Measurements from ENCODE around the gene GAREM1. TPM values are rescaled to one million over a fixed set of nuclear protein-coding genes. Genes with fewer than 3 reads are reported as not detected.

Gene GAREM1
- total RNA-seq, 1 experiment from 2014 or later = 0.11 TPM

DNA sequence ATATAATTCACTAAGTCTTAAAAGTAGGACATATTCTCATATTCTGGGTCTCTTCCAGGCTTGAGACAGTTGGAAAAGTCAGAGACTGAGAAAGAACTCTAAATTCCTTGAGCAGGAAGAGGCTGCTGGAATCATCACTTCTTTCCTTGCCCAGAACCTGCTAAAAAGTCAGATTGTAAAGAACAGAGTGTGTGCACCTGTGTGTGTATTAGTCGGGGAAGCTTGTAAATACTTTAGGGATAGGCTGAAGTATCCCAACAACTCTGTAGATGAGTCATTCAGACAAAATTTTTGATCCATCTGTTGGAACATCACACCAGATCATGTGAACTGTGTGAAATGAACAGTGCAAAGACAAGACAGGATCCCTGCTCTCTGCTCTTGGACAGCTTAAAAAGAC lies 16.1 kb downstream of the GAREM1 start:
- Histone ChIP-seq H3K9me3 (ENCODE audit: low read length) (no peaks in the 10 kb centered on the region), H3K4me2 (ENCODE audit: low read depth, low read length, poor library complexity, severe bottlenecking) (no peak overlapping the region), H3K4me3 (ENCODE audit: low read length) (no peak overlapping the region), H4K20me1 (ENCODE audit: insufficient read depth, low read depth, low read length) (no peaks in the 10 kb centered on the region), H3K9me2 (replicated peaks; ENCODE audit: insufficient read depth, low read length) (no peaks in the 10 kb centered on the region), H3K27me3 (ENCODE audit: low read length) (no peaks in the 10 kb centered on the region), H3K36me3 (ENCODE audit: insufficient read depth, low read length) (no peaks in the 10 kb centered on the region), H3K4me1 (ENCODE audit: low read length) (no peaks in the 10 kb centered on the region), H2AFZ (ENCODE audit: low read length) (no peak overlapping the region), H3K9ac (ENCODE audit: low read length) (no peak overlapping the region), H3K27ac (ENCODE audit: low read length) (no peak overlapping the region), H3K79me2 (ENCODE audit: low read length) (no peaks in the 10 kb centered on the region)
- no peak for DNase-seq

DNA sequence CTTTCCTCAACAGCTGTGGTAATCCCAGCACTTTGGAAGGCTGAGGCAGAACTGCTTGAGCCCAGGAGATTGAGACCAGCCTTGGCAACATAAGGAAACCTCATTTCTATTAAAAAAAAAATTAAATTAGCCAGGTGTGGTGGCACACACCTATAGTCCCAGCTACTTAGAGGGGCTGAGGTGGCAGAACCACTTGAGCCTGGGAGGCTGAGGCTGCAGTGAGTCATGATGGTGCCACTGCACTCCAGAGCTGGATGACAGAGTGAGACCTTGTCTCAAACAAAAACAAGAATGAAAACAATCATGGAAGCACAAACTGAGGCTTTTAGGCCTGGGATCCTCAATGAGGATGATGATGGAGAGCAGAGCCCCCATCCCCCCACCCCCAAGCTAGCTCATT lies 19.8 kb downstream of the GAREM1 start:
- Histone ChIP-seq H3K9me3 (ENCODE audit: low read length) (no peaks in the 10 kb centered on the region), H3K79me2 (ENCODE audit: low read length) (no peaks in the 10 kb centered on the region), H2AFZ (ENCODE audit: low read length) (no peak overlapping the region), H4K20me1 (ENCODE audit: insufficient read depth, low read depth, low read length) (no peaks in the 10 kb centered on the region), H3K9ac (ENCODE audit: low read length) (no peak overlapping the region), H3K36me3 (ENCODE audit: insufficient read depth, low read length) (no peaks in the 10 kb centered on the region), H3K4me2 (ENCODE audit: low read depth, low read length, poor library complexity, severe bottlenecking) (no peak overlapping the region), H3K27ac (ENCODE audit: low read length) (no peak overlapping the region), H3K4me1 (ENCODE audit: low read length) (no peaks in the 10 kb centered on the region), H3K9me2 (replicated peaks; ENCODE audit: insufficient read depth, low read length) (no peaks in the 10 kb centered on the region), H3K4me3 (ENCODE audit: low read length) (no peak overlapping the region), H3K27me3 (ENCODE audit: low read length) (no peaks in the 10 kb centered on the region)
- DNase-seq = no peak

DNA sequence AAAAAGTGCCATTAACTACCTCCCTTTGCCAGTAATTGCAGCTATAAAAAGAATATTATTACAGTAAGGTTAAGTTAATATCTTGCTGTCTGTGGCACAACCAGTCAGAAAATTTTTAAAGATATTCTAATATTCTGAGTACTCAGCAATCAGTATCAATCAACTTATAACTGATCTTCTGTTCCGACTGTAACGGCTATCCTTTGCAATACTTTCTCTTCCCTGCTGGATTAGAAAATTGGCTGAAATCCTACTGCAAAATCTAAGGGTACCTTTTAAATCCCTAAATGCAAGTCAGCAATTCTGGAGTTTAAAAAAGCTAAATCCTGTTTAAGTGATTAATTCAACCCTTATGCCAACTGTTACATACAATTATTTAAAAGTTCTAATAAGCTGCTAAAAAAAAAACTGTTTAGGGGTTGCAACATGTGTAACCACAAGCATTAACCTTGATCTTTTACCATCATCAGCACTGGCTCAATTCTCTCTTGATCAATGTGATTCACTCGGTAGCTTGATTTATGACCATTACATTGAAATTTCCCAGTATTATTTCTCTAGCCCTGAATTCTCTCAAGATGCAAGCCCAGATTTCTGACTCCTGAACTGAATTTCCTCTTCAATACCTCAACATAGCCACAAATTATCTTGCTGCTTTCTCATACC lies 20.5 kb downstream of the GAREM1 start:
- Histone ChIP-seq H2AFZ (ENCODE audit: low read length) (no peak overlapping the region), H3K4me1 (ENCODE audit: low read length) (no peaks in the 10 kb centered on the region), H3K27ac (ENCODE audit: low read length) (no peak overlapping the region), H3K79me2 (ENCODE audit: low read length) (no peaks in the 10 kb centered on the region), H3K9me3 (ENCODE audit: low read length) (no peaks in the 10 kb centered on the region), H4K20me1 (ENCODE audit: insufficient read depth, low read depth, low read length) (no peaks in the 10 kb centered on the region), H3K9me2 (replicated peaks; ENCODE audit: insufficient read depth, low read length) (no peaks in the 10 kb centered on the region), H3K27me3 (ENCODE audit: low read length) (no peaks in the 10 kb centered on the region; the same call in 1 of the 2 replicates), H3K4me2 (ENCODE audit: low read depth, low read length, poor library complexity, severe bottlenecking) (no peak overlapping the region), H3K4me3 (ENCODE audit: low read length) (no peak overlapping the region), H3K36me3 (ENCODE audit: insufficient read depth, low read length) (no peaks in the 10 kb centered on the region), H3K9ac (ENCODE audit: low read length) (no peak overlapping the region)
- no peak for DNase-seq

DNA sequence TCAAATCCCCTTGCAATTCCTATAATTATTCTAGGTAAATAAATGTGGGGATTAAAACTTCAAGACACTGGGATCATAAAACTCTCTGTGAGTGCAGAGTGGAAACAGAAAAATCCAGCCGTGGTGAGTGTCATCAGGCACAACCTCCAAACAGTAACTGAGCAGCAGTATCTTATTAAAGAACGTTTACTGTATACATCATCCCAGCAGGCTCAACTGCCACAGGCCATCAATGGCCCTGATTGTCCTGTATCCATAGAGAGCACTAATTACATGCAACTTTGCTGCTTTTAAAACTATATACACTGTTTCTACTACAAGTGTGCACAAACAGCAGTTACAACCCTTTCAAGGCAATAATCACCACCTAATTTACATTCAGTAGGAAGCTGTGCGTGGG lies 23.9 kb downstream of the GAREM1 start:
- H2AFZ ChIP-seq (ENCODE audit: low read length) = no peak overlapping the region
- DNase-seq = no peak
- no peaks in the 10 kb centered on the region for H3K4me1 ChIP-seq (ENCODE audit: low read length)
- H3K9me3 ChIP-seq (ENCODE audit: low read length) = no peaks in the 10 kb centered on the region
- H3K79me2 ChIP-seq (ENCODE audit: low read length) = no peaks in the 10 kb centered on the region
- no peak overlapping the region for H3K9ac ChIP-seq (ENCODE audit: low read length)
- no peak overlapping the region for H3K27ac ChIP-seq (ENCODE audit: low read length)
- H3K4me3 ChIP-seq (ENCODE audit: low read length) = no peak overlapping the region
- no peaks in the 10 kb centered on the region for H3K9me2 ChIP-seq (replicated peaks; ENCODE audit: insufficient read depth, low read length)
- no peaks in the 10 kb centered on the region for H4K20me1 ChIP-seq (ENCODE audit: insufficient read depth, low read depth, low read length)
- H3K36me3 ChIP-seq (ENCODE audit: insufficient read depth, low read length) = no peaks in the 10 kb centered on the region
- no peaks in the 10 kb centered on the region; the same call in 1 of the 2 replicates for H3K27me3 ChIP-seq (ENCODE audit: low read length)
- H3K4me2 ChIP-seq (ENCODE audit: low read depth, low read length, poor library complexity, severe bottlenecking) = no peak overlapping the region

DNA sequence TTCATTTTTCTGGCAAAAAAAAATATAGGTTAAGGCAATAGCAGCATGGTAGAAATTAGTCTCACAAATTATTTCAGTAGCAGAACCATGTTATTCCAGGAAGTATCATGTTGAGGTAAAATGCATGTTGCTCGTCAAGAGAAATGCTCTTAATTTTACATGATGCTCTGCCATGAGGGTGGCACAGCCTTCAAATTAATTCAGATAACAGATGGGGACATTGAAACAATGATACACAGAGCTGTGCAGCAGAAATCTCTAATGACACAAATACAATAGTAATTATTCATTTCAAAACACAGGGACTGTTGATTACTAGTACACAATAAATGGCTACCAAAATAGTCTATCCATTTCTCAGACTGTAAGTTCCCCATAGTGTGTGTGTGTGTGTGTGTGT lies 24.8 kb downstream of the GAREM1 start:
- no peaks in the 10 kb centered on the region for H4K20me1 ChIP-seq (ENCODE audit: insufficient read depth, low read depth, low read length)
- no peak for DNase-seq
- H3K4me2 ChIP-seq (ENCODE audit: low read depth, low read length, poor library complexity, severe bottlenecking) = no peak overlapping the region
- no peak overlapping the region for H3K27ac ChIP-seq (ENCODE audit: low read length)
- H3K79me2 ChIP-seq (ENCODE audit: low read length) = no peaks in the 10 kb centered on the region
- no peaks in the 10 kb centered on the region for H3K9me2 ChIP-seq (replicated peaks; ENCODE audit: insufficient read depth, low read length)
- no peak overlapping the region for H3K4me3 ChIP-seq (ENCODE audit: low read length)
- H3K9ac ChIP-seq (ENCODE audit: low read length) = no peak overlapping the region
- H3K9me3 ChIP-seq (ENCODE audit: low read length) = no peaks in the 10 kb centered on the region
- H3K27me3 ChIP-seq (ENCODE audit: low read length) = no peaks in the 10 kb centered on the region; the same call in 1 of the 2 replicates
- no peaks in the 10 kb centered on the region for H3K4me1 ChIP-seq (ENCODE audit: low read length)
- H3K36me3 ChIP-seq (ENCODE audit: insufficient read depth, low read length) = no peaks in the 10 kb centered on the region
- no peak overlapping the region for H2AFZ ChIP-seq (ENCODE audit: low read length)

DNA sequence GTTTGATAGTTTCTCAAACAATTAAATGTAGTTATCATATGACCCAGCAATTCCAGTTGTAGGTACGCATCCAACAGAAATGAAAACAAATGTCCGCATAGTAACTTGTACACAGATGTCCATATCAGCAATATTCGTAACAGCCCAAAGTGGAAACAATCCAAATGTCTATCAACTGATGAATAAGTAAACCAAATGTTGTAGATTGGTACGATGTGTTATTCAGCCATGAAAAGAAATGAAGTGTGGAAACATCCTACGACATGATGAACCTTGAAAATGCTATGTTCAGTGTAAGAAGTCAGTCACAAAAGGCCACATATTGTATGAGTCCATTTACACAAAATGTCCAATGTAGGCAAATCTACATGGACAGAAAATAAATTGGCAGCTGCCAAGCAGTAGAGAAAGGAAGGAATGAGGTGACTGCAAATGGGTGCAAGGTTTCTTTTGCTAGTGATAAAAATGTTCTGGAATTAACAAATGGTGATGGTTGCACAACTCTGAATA lies 26.9 kb downstream of the GAREM1 start:
- no peak for DNase-seq
- no peaks in the 10 kb centered on the region for H3K36me3 ChIP-seq (ENCODE audit: insufficient read depth, low read length)
- no peak overlapping the region for H3K9ac ChIP-seq (ENCODE audit: low read length)
- H3K9me2 ChIP-seq (replicated peaks; ENCODE audit: insufficient read depth, low read length) = no peaks in the 10 kb centered on the region
- no peaks in the 10 kb centered on the region for H4K20me1 ChIP-seq (ENCODE audit: insufficient read depth, low read depth, low read length)
- no peaks in the 10 kb centered on the region for H3K79me2 ChIP-seq (ENCODE audit: low read length)
- H3K27ac ChIP-seq (ENCODE audit: low read length) = no peak overlapping the region
- no peak overlapping the region for H3K4me2 ChIP-seq (ENCODE audit: low read depth, low read length, poor library complexity, severe bottlenecking)
- H3K4me1 ChIP-seq (ENCODE audit: low read length) = no peaks in the 10 kb centered on the region
- H3K9me3 ChIP-seq (ENCODE audit: low read length) = no peaks in the 10 kb centered on the region
- H3K27me3 ChIP-seq (ENCODE audit: low read length) = no peaks in the 10 kb centered on the region; the same call in 1 of the 2 replicates
- H2AFZ ChIP-seq (ENCODE audit: low read length) = no peak overlapping the region
- no peak overlapping the region for H3K4me3 ChIP-seq (ENCODE audit: low read length)

DNA sequence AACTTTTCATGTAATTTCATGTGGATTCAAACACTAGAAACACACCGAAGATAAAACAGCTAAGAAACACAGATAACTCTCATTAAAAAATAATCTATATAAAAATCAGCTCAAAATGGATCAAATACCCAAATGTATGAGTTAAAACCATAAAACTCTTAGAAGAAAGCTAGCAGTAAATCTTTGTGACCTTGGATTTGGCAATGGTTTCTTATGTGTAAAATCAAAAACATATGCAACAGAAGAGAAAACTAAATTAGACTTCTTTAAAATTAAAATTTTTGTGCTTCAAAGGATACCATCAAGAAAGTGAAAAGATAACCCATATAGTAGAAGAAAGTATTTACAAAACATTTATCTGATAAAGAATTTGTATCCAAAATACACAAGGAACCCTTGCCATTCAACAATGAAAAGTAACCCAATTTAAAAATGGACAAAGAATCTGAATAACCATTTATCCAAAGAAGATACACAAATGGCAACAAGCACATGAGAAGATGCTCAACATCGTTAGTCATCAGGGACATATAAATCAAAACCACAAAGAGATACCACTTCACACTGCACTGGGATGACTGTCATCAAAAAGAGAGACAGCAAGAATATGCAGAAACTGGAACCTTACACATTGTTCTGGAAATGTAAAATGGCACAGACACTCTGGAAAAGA lies 27.5 kb downstream of the GAREM1 start:
- Histone ChIP-seq H3K79me2 (ENCODE audit: low read length) (no peaks in the 10 kb centered on the region), H3K9me3 (ENCODE audit: low read length) (no peaks in the 10 kb centered on the region), H3K36me3 (ENCODE audit: insufficient read depth, low read length) (no peaks in the 10 kb centered on the region), H3K4me3 (ENCODE audit: low read length) (no peak overlapping the region), H3K9ac (ENCODE audit: low read length) (no peak overlapping the region), H3K4me1 (ENCODE audit: low read length) (no peaks in the 10 kb centered on the region), H3K27ac (ENCODE audit: low read length) (no peak overlapping the region), H2AFZ (ENCODE audit: low read length) (no peak overlapping the region), H3K9me2 (replicated peaks; ENCODE audit: insufficient read depth, low read length) (no peaks in the 10 kb centered on the region), H3K4me2 (ENCODE audit: low read depth, low read length, poor library complexity, severe bottlenecking) (no peak overlapping the region), H3K27me3 (ENCODE audit: low read length) (no peaks in the 10 kb centered on the region; the same call in 1 of the 2 replicates), H4K20me1 (ENCODE audit: insufficient read depth, low read depth, low read length) (no peaks in the 10 kb centered on the region)
- DNase-seq = no peak

DNA sequence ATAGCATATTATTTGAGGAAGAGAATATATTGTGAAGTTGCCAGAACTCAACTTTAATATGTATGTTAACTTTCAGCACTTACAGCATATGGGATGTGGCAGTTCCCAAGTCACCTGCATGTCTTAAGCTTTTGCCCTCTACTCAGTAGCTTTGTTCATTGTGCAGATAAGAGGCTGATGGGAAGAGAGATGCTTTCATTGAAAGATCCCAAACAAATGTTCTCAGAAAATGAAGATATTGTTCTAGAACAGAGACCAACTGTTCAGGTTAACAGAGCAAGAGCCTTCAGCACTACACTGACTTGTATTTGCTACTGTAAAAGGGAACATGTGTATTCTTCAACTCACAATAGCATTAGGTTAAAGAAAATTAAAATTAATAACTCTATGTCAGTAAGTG lies 28.1 kb downstream of the GAREM1 start:
- H3K4me3 ChIP-seq (ENCODE audit: low read length) = no peak overlapping the region
- H3K27ac ChIP-seq (ENCODE audit: low read length) = no peak overlapping the region
- no peaks in the 10 kb centered on the region for H3K9me3 ChIP-seq (ENCODE audit: low read length)
- no peaks in the 10 kb centered on the region for H3K4me1 ChIP-seq (ENCODE audit: low read length)
- no peak overlapping the region for H3K4me2 ChIP-seq (ENCODE audit: low read depth, low read length, poor library complexity, severe bottlenecking)
- DNase-seq = no peak
- H4K20me1 ChIP-seq (ENCODE audit: insufficient read depth, low read depth, low read length) = no peaks in the 10 kb centered on the region
- no peaks in the 10 kb centered on the region for H3K79me2 ChIP-seq (ENCODE audit: low read length)
- no peak overlapping the region for H3K9ac ChIP-seq (ENCODE audit: low read length)
- H2AFZ ChIP-seq (ENCODE audit: low read length) = no peak overlapping the region
- H3K9me2 ChIP-seq (replicated peaks; ENCODE audit: insufficient read depth, low read length) = no peaks in the 10 kb centered on the region
- H3K36me3 ChIP-seq (ENCODE audit: insufficient read depth, low read length) = no peaks in the 10 kb centered on the region
- no peaks in the 10 kb centered on the region; the same call in 1 of the 2 replicates for H3K27me3 ChIP-seq (ENCODE audit: low read length)
